CD1c-positive myeloid dendritic cell (primary cell): ENCODE data around the gene SLC7A6.

Experiments
- DNase-seq: peaks from one replicate; pipeline ENCODE4 v3.0.0-alpha.2; 2016; ENCODE audit errors: extremely low spot score

The SLC7A6 gene

GRCh38 chr16:68264128-68265077 is at the start of gene SLC7A6:
SLC7A6 (plus strand) TSS chr16:68264526; CDS start chr16:68274727, 10,201 bp downstream.
- peak; percentile 87 for DNase-seq

GRCh38 chr16:68214726-68215125 is 49.6 kb upstream of the SLC7A6 start:
- no peak for DNase-seq

GRCh38 chr16:68215302-68215701 is 49.0 kb upstream of the SLC7A6 start:
- DNase-seq, result no peak

GRCh38 chr16:68216240-68216639 is 48.1 kb upstream of the SLC7A6 start:
- DNase-seq, result no peak

GRCh38 chr16:68217506-68217905 is 46.8 kb upstream of the SLC7A6 start:
- no peak for DNase-seq

GRCh38 chr16:68219725-68220351 is 44.5 kb upstream of the SLC7A6 start:
- no peak for DNase-seq

GRCh38 chr16:68223072-68223471 is 41.3 kb upstream of the SLC7A6 start:
- no peak for DNase-seq

GRCh38 chr16:68226116-68226515 is 38.2 kb upstream of the SLC7A6 start:
- no peak for DNase-seq

- no peak for DNase-seq
Measured at GRCh38 chr16:68227183-68227793, 37.0 kb upstream of the SLC7A6 start.

GRCh38 chr16:68227850-68228553 is 36.3 kb upstream of the SLC7A6 start:
- peak; percentile 29 for DNase-seq

- no peak for DNase-seq
Measured at GRCh38 chr16:68228652-68229051, 35.7 kb upstream of the SLC7A6 start.

- DNase-seq, result peak; percentile 62
Measured at GRCh38 chr16:68229431-68230175, 34.7 kb upstream of the SLC7A6 start.

GRCh38 chr16:68230176-68230571 is 34.2 kb upstream of the SLC7A6 start:
- no peak for DNase-seq

GRCh38 chr16:68230956-68231355 is 33.4 kb upstream of the SLC7A6 start:
- DNase-seq, result no peak

GRCh38 chr16:68231384-68232136 is 32.8 kb upstream of the SLC7A6 start:
- DNase-seq, result no peak

GRCh38 chr16:68232335-68232734 is 32.0 kb upstream of the SLC7A6 start:
- DNase-seq, result no peak

GRCh38 chr16:68233085-68233834 is 31.1 kb upstream of the SLC7A6 start:
- DNase-seq, result no peak

GRCh38 chr16:68233835-68234187 is 30.5 kb upstream of the SLC7A6 start:
- DNase-seq, result no peak

GRCh38 chr16:68234188-68235107 is 29.9 kb upstream of the SLC7A6 start:
- DNase-seq, result no peak
